Left colon (tissue), 2 donors: Measurements from ENCODE around the gene PHAF1. TPM values are rescaled to one million over a fixed set of nuclear protein-coding genes. Genes with fewer than 3 reads are reported as not detected.

Source experiments
- ATAC-seq: fragments of 200-7000 bp; cut with Tn5 transposase; one replicate; pipeline ENCODE4 v1.9.1; 2020; ENCODE audit warnings: mild to moderate bottlenecking, moderate library complexity
- DNase-seq, 2 donors: peaks; one replicate each; pipeline ENCODE4 v3.0.0-alpha.2; 2020
- intact Hi-C, 2 donors: fragments of 100-400 bp; cut with DNase I in 1 of 2; cut with micrococcal nuclease in 1 of 2; formaldehyde crosslinking; loops; one replicate each; pipeline versions ENCODE4 v1.11.2 to v1.14.0; 2022; cut with DNase I, micrococcal nuclease
- long read RNA-seq: library from polyadenylated mRNA; unstranded; transcript quantifications from one replicate; pipeline ENCODE4 v2.0.0, GENCODE V29; 2021
- total RNA-seq, 2 donors: library from RNA; stranded (reverse); fragmentation: NEBNext Ultra II Directional; extraction: Animal tissue kit (Norgen Biotek cat#: 25700); gene quantifications; one replicate each; pipeline ENCODE4 v1.2.1, GENCODE V29; 2021
- donor health status: DM: no; HTN: no; CAD: no.
- donor health status: DM: yes; HTN: yes; CAD: no.

The PHAF1 gene
- total RNA-seq = 10 to 100 TPM; 11.3 to 13.9 TPM
- long read RNA-seq, transcript C16orf70-201 (16 exons, 2,865 nt) = major isoform, 6 of 24 reads
- long read RNA-seq, partial matches to known transcripts = 0 of 24 reads
- long read RNA-seq, other reads (novel, unspliced or antisense) = 15 of 24 reads

DNA sequence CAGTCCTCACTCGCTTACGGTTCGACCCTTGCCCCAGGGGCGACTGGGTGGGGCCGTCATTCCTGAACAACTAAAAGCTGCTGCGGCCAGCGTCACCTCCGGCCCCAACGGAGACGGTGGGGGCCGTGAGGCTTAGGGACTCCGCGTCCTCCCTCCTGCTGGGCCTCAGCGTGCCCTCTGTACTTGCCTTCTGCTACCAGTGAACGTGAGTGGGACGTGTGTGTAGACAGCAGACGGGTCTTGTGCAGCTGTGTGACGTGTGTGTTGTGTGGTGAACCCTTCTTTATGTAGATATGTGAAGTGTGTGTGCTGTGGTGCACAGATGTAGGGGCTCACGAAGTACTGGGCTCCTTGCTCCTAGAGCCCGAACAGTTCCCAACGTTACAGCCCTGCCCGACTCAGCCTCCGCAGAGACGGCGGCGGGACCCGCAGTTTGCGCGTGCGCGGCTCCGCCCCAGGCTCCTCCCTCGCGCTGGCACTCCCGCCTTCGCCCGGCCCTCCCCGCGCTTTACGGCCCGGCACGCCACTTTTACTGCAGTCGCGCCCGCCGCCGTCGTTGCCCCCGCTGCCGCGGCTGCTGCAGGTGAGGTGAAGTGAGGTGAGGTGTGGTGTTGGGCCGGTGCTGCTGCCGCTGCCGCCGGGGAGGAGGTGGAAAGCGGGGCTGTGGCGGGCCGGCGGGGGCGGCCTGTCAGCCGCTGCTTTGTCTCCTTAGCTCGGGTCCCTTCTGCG, at the start of gene PHAF1:
PHAF1 (plus strand) TSS at position 535 of the 729 bp plus-strand sequence. CDS start 235 bp downstream, outside the sequence.
- intact Hi-C loops = no loop called here
- ATAC-seq (peak; percentile 90), DNase-seq (peak; percentile 93 to 95)

DNA sequence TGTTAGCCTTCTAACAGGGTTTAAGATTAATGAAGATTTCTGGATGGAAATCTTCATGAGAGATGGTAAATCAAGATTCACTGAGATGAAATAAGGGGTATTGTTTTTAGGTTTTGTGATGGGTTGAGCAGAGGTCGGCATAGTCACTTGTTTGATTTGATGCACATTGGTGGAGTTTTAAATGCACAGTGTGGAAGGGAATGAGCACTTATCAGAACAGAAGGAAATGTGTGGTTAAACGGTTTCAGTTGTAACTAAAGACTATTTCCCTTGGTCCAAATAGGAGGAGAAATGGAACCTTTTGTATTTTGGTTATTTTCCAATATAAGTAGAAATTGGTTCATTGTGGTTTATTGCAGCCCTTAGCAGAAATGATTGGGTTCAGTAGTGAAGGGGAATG, 46.7 kb upstream of the PHAF1 start:
- DNase-seq = no peak
- intact Hi-C loops = no loop called here
- no peak for ATAC-seq

DNA sequence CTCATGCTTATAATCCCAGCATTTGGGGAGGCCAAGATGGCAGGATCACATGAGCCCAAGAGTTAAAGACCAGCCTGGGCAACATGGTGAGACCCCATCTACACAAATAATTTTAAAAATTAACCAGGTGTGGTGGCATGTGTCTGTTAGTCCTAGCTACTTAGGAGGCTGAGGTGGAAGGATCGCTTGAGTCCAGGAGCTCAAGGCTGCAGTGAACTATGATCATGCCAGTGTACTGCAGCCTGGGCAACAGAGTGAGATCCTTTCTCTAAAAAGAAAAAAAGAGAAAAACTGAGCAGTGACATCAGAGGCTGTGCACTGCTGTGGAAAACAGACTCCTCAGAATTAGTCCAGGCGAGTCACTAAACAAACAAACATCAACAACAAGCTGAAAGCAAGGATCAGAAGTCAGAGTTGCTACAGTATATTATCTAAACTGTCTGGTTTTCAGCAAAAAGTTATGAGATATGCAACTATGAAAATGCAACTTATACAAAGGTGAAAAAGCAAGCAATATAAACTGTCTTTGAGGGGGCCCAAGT, 41.5 kb upstream of the PHAF1 start:
- intact Hi-C loops = no loop called here
- ATAC-seq (no peak), DNase-seq (no peak)

DNA sequence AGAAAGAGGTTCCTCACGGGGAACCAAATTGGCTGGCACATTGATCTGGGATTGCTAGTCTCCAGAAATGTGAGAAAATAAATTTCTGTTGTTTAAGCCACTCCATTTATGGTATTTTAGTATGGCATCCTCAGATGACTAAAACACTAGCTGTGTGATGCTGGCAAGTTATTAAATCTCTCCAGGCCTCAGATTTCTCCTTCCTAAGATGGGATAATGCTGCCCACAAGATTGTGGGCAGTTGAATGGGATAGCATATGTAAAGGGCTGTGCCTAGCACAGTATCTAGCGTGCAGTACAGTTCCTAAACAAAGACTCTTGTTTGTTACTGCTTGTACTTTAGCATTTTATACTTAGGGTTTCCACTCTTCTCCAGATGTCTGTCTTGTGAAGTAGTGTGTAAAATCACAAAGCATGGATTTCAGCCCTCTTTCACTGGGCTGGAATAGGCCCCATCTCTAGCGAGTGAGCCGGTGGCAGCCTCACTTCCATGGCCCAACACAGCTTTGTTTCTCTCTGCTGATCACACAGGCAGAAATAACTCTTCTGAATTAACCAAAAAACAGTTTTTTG, 38.2 kb upstream of the PHAF1 start:
- DNase-seq = no peak
- ATAC-seq = no peak
- intact Hi-C loops = no loop called here

DNA sequence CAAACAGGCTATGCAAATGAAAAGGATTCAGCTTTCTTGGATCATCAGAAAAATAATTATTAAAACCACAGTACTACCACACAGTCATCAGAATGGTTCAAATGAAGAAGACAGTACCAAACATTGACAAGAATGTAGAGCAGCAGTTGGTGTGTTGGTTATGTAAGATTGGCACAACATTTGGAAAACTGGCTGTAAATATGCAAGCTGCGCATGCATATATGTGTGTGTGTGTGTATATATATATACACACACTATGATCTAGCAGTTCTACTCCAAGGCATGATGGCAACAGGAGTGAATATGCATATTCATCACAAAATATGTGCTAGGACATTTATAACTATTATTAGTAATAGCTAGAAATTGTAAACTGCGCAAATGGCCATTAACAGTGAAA, 34.4 kb upstream of the PHAF1 start:
- DNase-seq (no peak), ATAC-seq (no peak)
- intact Hi-C loops = no loop called here

DNA sequence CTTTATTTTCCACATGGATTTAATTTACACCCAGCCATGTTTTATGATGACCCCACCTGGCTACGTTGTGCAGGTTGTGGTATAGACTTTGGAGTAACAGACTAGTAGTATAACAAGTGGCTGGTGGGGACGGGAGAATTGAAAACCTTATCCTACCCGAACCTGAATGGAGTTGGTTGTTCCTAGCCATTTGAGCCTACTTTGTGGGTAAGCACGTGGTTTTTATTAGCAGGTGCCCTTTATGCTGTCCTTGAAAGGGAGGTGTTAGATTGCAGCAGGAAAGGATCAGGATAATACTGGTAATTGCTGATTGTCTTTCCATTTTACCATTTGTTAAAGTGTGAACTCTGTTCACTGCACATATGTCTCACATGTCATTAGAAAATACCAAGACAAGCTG, 31.9 kb upstream of the PHAF1 start:
- intact Hi-C loops = no loop called here
- no peak for ATAC-seq
- no peak for DNase-seq

DNA sequence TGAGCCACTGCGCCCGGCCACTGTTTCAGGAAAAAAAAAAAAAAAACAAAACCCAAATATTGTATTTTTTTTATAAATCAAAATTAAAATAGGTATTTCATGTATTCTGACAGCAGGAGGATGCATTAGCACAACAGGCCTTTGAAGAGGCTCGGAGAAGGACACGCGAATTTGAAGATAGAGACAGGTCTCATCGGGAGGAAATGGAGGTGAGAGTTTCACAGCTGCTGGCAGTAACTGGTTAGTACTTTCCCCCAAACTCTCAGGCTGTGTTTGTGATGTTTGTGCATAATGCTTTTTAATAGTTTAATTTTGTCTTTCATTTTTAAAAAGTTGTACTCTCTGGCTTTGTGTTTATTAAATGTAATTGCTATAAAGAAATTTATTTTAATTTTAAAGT, 27.6 kb upstream of the PHAF1 start:
- intact Hi-C loops = no loop called here
- ATAC-seq = no peak

DNA sequence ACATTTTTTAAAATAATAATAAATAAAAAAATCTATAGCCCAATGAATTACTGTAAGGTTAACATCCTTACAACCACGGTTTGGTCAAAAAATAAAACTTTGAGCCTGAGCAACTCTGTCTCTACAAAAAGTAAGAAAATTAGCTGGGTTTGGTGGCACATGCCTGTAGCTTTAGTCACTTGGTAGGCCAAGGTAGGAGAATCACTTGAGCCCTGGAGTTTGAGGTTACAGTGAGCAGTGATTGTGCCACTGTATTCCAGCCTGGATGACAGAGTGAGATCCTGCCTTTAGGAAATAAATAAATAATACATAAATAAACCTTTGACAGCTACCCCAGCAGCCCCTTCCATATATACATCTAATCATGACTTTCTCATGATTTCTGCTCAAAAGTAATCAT, 26.9 kb upstream of the PHAF1 start:
- no peak for DNase-seq
- ATAC-seq = no peak
- intact Hi-C loops = no loop called here

More for the DNA sequence above, 27.6 kb upstream of the PHAF1 start:
- no peak for DNase-seq

DNA sequence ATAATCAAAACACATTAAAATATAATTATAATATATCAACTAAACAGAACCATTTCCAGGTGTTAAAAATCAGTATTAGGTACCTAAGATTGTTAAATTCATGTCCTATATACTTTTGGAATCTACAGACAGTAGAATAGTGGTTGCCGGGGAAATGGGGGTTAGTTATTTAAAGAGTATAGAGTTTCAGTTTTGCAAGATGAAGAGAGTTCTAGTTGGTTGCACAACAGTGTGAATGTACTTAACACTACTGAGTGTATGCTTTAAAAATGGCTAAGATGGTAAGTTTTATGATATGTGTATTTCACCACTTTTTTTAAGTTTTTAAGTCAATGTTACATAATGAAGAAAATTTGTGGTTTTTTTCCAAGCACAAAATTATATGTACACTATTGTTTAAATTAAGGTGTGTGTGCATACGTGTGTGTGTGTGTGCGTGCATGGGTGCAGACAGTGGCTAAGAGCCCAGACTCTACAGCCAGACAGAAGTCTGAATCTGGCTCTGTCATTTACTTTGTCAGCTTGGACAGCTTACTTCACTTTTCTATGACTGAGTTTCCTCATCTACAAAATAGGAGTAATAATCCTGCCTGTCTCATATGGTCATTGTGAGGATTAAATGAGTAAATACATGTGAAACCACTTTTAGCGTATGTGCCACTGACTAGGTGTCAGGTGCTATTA, 25.3 kb upstream of the PHAF1 start:
- ATAC-seq = no peak
- intact Hi-C loops = no loop called here

DNA sequence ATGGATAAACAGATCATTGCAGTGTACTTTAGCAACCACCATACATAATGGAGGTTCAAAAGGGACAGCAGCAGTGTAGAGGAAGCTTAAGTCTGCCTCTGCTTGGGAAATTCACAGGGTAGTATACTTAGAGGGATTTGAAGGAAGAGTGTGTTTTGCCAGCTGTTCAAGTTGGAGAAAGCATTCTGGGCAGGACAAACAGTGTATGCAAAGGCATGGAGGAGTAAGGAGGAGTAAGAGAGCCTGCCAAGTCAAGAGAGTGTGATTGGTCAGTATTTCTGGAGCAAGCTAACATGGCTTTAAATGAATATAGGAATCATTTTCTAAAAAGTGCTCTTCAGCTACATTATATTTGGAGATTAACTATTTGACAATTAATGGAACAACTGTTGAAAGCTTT, 22.9 kb upstream of the PHAF1 start:
- intact Hi-C loops = no loop called here
- ATAC-seq = no peak
- no peak for DNase-seq

More for the DNA sequence above, 25.3 kb upstream of the PHAF1 start:
- DNase-seq = no peak

DNA sequence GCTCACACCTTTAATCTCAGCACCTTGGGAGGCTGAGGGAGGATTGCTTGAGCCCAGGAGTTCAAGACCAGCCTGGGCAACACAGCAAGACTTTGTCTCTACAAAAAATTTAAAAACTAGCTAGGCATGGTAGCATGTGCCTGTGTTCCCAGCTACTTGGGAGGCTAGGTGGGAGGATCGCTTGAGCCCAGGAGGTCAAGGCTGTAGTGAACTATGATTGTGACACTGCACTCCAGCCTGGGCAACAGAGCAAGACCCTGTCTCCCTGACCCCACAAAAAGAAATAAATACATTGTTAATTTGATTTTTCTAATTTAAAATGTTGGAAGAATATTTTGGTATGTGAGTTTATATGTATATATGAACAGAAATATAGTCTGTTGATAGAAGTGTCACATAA, 22.4 kb upstream of the PHAF1 start:
- intact Hi-C loops = no loop called here
- no peak for DNase-seq
- no peak for ATAC-seq

DNA sequence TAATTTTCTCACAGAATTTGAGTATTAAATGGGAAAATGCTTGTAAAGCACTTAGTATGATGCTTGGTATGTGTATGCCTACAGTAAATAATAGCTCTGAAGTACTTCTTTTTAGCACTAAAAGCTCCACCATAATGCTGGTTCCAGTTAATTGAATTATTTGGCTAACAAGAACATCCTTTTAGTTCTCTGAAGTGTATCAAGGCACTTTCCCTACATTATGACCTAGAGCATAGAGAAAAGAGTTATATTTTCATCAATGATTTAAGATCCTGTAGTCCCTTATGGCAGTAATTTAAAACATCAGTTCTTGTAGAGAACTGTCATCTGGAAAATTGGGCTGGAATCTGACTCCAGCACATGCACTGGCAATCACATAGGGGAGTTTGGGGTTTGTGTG, 21.9 kb upstream of the PHAF1 start:
- ATAC-seq = no peak
- no peak for DNase-seq
- intact Hi-C loops = no loop called here

DNA sequence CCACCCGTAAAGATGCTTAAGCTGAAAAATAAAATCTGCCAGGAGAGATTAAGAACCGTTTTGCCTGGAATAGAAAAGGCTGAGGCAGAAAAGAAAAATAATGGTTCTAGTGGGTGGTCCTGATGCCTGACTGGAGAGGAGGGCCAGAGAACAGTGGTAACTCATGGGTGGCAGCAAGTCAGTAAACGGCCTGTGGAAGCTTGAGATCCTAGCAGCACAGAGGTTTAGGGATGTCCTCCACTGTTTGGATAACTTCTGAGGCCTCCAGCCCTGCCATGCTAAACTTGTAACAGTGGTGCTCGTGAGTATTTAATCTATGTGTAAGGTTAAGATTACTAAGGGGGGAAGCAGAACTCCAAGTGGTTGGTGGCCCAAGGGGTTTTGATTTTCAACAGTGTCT, 21.2 kb upstream of the PHAF1 start:
- ATAC-seq = no peak
- DNase-seq = no peak
- intact Hi-C loops = no loop called here

DNA sequence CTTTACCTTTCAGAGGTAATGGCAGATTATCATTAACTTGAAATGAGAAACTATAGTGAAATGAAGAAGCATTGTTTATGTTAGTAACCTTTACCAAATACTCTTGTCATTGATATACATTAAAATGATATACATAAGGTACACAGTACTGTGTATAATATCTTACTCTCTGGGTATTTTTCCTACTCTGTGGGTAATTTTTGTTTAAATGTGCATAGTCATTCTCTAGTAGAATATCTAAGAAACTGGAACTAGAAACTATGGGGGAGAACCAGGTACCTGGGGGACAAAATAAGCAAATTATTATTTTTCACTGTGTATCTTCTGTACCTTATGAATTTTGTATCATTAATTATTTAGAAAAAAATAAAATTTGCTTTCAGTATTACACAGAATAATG, 20.6 kb upstream of the PHAF1 start:
- ATAC-seq = no peak
- intact Hi-C loops = no loop called here

DNA sequence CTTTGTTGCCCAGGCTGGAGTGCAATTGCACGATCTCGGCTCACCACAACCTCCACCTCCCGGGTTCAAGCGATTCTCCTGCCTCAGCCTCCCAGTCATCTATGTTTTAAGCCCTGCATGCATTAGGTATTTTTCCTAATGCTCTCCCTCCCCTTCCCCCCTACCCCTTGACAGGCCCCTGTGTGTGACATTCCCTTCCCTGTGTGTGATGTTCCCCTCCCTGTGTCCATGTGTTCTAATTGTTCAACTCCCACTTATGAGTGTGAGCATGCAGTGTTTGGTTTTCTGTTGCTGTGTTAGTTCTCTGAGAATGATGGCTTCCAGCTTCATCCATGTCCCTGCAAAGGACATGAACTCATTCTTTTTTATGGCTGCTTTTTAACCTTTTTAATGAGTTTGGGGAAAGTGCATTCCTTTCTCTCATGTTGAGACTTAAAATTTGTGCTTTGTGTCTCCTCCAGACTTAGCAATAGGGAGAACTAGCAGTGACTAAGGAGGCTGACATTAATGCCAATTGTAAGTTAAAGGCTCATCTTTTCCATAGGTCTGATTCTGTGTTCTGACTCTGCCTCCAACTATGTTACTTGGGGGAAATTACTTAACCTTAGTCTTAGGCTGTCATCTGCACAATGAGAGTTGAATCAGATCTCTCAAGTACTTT, 17.7 kb upstream of the PHAF1 start:
- DNase-seq (no peak), ATAC-seq (no peak)
- intact Hi-C loops = no loop called here

More for the DNA sequence above, 20.6 kb upstream of the PHAF1 start:
- DNase-seq = no peak

DNA sequence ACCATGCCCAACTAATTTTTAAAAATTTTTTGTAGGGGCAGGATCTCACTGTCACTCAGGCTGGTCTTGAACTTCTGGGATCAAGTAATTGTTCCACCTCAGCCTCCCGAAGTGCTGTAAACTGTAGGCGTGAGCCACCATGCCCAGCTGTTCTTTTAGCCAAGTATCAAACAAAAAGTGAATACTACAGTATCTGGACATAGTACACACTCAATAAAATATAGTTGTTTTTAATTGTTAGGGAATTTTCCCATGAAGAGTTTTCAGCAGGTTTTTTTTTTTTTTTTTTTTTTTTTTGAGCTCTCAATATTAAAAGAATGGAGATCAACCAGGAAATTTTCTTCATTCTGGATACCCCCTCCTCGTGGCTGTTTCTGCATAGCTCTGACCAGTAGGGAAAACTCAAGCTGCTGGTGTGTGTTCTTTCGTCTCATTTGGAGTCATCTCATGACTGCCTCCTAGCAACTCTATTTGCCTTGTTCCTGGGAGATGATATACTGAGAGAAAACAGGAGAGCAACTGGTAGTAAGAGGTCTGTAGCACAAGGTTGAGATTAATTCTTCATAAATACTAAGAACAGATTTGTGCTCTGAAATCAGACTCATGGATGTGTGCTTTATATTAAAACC, 16.5 kb upstream of the PHAF1 start:
- DNase-seq (no peak), ATAC-seq (no peak)
- intact Hi-C loops = no loop called here

DNA sequence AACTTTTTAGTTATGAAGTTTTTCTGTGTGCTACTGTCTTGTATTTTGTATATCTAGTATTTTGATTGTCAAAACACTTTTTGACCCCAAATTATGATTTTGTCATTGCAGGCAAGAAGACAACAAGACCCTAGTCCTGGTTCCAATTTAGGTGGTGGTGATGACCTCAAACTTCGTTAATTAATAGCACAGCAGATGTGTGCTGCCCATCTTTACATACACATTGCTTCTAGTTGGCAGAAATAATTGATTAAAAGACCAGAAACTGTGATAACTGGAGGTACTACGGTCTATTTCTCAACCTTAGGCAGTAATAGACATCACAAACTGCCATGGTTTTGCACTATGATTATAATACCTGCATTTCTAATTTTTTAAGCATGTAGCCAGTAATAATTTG, 11.1 kb upstream of the PHAF1 start:
- intact Hi-C loops = no loop called here
- ATAC-seq = no peak
- no peak for DNase-seq

DNA sequence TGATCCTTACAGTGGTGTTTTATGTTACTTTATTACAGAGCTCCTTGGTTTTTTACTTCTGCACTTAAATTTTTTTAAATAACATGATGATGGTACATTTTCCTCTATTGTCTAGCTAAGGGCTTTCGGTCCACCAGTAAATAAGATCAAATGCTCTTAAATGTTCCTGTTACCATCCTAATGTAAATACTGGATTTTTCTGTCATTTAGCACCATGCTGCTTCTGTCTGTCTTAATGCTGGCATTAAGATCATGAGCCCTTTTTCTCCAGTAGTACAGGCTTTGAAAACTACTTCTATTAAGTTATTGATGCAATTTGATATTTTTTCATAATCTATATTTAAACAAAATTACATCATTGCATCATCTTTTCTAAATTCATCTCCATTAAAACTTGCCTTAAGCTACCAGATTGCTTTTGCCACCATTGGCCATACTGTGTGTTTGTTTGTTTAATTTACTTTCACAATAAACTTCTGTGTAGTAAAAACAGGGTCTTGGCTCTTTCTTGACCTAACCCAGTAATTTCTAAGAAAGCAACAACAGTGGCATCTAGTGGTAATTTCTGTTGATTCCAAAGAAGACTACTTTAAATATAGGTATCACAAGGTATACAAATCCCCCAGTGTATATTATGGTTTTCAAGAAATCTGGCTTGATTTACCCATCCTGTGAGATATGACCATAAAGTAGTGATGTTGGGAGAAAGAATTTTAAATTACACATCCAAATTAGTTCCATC, 9.0 kb upstream of the PHAF1 start:
- intact Hi-C loops = no loop called here
- no peak for ATAC-seq
- no peak for DNase-seq
